ENCODE measurements around the gene IRAK1.

DNA sequence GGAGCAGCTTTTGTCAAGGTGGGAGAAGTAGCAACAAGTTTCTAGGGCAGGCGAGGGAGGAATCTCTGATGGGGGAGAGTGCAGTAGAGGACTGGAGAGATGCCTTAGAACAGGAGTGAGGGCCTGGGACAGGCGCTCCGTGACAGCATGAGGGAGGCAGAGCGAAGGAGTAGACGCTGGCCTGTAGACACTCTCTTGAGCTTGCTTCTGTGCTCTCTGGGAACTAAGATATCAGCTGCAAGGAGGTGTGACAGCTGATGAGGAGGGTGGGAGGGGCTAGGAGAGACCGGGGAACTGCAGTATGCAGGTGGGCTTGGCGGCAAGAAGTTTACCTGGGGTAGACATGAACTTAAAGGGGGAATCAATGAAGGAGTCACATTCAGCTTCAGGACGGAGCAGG is 42.1 kb upstream of the IRAK1 start:
- TF ChIP-seq RAD21 (IDR thresholded peaks at IDR 0.05; ENCODE audit: low read length) (no peak), TCF12 (IDR thresholded peaks at IDR 0.05) (no peak), POLR2AphosphoS5 (IDR thresholded peaks at IDR 0.05; ENCODE audit: low read depth, low read length) (no peak), FOXM1 (IDR thresholded peaks at IDR 0.05; ENCODE audit: low read depth) (no peak), MXI1 (IDR thresholded peaks at IDR 0.05; ENCODE audit: low read depth, low read length) (no peak), TAF1 (IDR thresholded peaks at IDR 0.05; ENCODE audit: borderline replicate concordance, low read depth, low read length) (no peak), SIN3A (IDR thresholded peaks at IDR 0.05; ENCODE audit: borderline replicate concordance, low read depth, low read length) (no peak), EP300 (IDR thresholded peaks at IDR 0.05; ENCODE audit: borderline replicate concordance in 1 of 2, low read depth in 1 of 2, low read length in 1 of 2) (no peak), NRF1 (IDR thresholded peaks at IDR 0.05; ENCODE audit: low read depth, low read length) (no peak), CHD2 (IDR thresholded peaks at IDR 0.05; ENCODE audit: low read length, partially characterized antibody) (no peak)
- TF ChIP-seq, protein P1, sequence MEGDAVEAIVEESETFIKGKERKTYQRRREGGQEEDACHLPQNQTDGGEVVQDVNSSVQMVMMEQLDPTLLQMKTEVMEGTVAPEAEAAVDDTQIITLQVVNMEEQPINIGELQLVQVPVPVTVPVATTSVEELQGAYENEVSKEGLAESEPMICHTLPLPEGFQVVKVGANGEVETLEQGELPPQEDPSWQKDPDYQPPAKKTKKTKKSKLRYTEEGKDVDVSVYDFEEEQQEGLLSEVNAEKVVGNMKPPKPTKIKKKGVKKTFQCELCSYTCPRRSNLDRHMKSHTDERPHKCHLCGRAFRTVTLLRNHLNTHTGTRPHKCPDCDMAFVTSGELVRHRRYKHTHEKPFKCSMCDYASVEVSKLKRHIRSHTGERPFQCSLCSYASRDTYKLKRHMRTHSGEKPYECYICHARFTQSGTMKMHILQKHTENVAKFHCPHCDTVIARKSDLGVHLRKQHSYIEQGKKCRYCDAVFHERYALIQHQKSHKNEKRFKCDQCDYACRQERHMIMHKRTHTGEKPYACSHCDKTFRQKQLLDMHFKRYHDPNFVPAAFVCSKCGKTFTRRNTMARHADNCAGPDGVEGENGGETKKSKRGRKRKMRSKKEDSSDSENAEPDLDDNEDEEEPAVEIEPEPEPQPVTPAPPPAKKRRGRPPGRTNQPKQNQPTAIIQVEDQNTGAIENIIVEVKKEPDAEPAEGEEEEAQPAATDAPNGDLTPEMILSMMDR (IDR thresholded peaks at IDR 0.05), result no peak
- TF ChIP-seq, protein P2, sequence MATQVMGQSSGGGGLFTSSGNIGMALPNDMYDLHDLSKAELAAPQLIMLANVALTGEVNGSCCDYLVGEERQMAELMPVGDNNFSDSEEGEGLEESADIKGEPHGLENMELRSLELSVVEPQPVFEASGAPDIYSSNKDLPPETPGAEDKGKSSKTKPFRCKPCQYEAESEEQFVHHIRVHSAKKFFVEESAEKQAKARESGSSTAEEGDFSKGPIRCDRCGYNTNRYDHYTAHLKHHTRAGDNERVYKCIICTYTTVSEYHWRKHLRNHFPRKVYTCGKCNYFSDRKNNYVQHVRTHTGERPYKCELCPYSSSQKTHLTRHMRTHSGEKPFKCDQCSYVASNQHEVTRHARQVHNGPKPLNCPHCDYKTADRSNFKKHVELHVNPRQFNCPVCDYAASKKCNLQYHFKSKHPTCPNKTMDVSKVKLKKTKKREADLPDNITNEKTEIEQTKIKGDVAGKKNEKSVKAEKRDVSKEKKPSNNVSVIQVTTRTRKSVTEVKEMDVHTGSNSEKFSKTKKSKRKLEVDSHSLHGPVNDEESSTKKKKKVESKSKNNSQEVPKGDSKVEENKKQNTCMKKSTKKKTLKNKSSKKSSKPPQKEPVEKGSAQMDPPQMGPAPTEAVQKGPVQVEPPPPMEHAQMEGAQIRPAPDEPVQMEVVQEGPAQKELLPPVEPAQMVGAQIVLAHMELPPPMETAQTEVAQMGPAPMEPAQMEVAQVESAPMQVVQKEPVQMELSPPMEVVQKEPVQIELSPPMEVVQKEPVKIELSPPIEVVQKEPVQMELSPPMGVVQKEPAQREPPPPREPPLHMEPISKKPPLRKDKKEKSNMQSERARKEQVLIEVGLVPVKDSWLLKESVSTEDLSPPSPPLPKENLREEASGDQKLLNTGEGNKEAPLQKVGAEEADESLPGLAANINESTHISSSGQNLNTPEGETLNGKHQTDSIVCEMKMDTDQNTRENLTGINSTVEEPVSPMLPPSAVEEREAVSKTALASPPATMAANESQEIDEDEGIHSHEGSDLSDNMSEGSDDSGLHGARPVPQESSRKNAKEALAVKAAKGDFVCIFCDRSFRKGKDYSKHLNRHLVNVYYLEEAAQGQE (IDR thresholded peaks at IDR 0.05; ENCODE audit: low read depth, low read length), result no peak
- TF ChIP-seq, protein P3, sequence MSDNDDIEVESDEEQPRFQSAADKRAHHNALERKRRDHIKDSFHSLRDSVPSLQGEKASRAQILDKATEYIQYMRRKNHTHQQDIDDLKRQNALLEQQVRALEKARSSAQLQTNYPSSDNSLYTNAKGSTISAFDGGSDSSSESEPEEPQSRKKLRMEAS (IDR thresholded peaks at IDR 0.05; ENCODE audit: low read depth), result no peak
